Neural progenitor cell (in vitro differentiated cells): ENCODE results near the gene PADI1. TPM values are rescaled to one million over a fixed set of nuclear protein-coding genes. Genes with fewer than 3 reads are reported as not detected.

Experiments
- DNase-seq: peaks from one replicate; pipeline ENCODE4 v3.0.0-alpha.2; 2016; ENCODE audit warnings: low spot score
- H2AFZ ChIP-seq: fragments of 200-600 bp; sonication (generic); replicated peaks from 2 replicates; pipeline ENCODE4 v1.6.1; 2016; ENCODE audit warnings: antibody characterized with exemption
- H3F3A ChIP-seq: fragments of 200-600 bp; sonication (generic); 2 replicates; pipeline ENCODE4 v1.6.1; 2016; ENCODE audit warnings: antibody characterized with exemption, low read depth
- H3K27ac ChIP-seq: fragments of 200-600 bp; sonication (generic); 2 replicates; pipeline ENCODE4 v1.5.1; 2016; ENCODE audit warnings: mild to moderate bottlenecking
- H3K27me3 ChIP-seq: fragments of 200-600 bp; sonication (generic); 2 replicates; pipeline ENCODE4 v1.6.1; 2016; ENCODE audit warnings: mild to moderate bottlenecking, moderate library complexity
- H3K36me3 ChIP-seq: fragments of 200-600 bp; sonication (generic); 2 replicates; pipeline ENCODE4 v1.5.1; 2016
- H3K4me1 ChIP-seq: fragments of 200-600 bp; sonication (generic); 2 replicates; pipeline ENCODE4 v1.6.1; 2016; ENCODE audit warnings: mixed run types
- H3K4me2 ChIP-seq: fragments of 200-600 bp; sonication (generic); 2 replicates; pipeline ENCODE4 v1.6.1; 2016
- H3K4me3 ChIP-seq: fragments of 200-600 bp; sonication (generic); 2 replicates; pipeline ENCODE4 v1.5.1; 2016
- H3K79me2 ChIP-seq: fragments of 200-600 bp; sonication (generic); 2 replicates; pipeline ENCODE4 v1.6.1; 2016; ENCODE audit warnings: low read depth
- H3K9ac ChIP-seq: fragments of 200-600 bp; sonication (generic); 2 replicates; pipeline ENCODE4 v1.6.1; 2016
- H3K9me3 ChIP-seq: fragments of 200-600 bp; sonication (generic); 2 replicates; pipeline ENCODE4 v1.5.1; 2016; ENCODE audit warnings: low read depth
- H4K20me1 ChIP-seq: fragments of 200-600 bp; sonication (generic); 2 replicates; pipeline ENCODE4 v1.6.1; 2016; ENCODE audit warnings: low read depth
- H3K27ac Mint-ChIP-seq: 3 replicates; pipeline ENCODE4 v1.8.0; 2021; ENCODE audit warnings: mixed read lengths
- H3K27me3 Mint-ChIP-seq: 2 replicates; pipeline ENCODE4 v1.8.0; 2022; ENCODE audit warnings: low read depth, mild to moderate bottlenecking, inconsistent platforms, moderate library complexity, mixed read lengths; ENCODE audit not compliant: insufficient read depth
- H3K36me3 Mint-ChIP-seq: 3 replicates; pipeline ENCODE4 v1.8.0; 2021; ENCODE audit warnings: mixed read lengths
- H3K4me1 Mint-ChIP-seq: 3 replicates; pipeline ENCODE4 v1.8.0; 2021; ENCODE audit warnings: mixed read lengths
- H3K4me3 Mint-ChIP-seq: 3 replicates; pipeline ENCODE4 v1.8.0; 2021; ENCODE audit warnings: mild to moderate bottlenecking, moderate library complexity, mixed read lengths
- H3K9me3 Mint-ChIP-seq: 3 replicates; pipeline ENCODE4 v1.8.0; 2020; ENCODE audit warnings: mixed read lengths
- CTCF ChIP-seq: fragments of 200-600 bp; sonication (generic); IDR thresholded peaks from 2 replicates; pipeline ENCODE4 v1.5.1; 2017; ENCODE audit warnings: antibody characterized with exemption, mild to moderate bottlenecking
- EZH2 ChIP-seq: fragments of 200-600 bp; sonication (generic); IDR thresholded peaks from 2 replicates; pipeline ENCODE4 v1.6.1; 2017; ENCODE audit warnings: antibody characterized with exemption, mild to moderate bottlenecking, moderate library complexity
- EZH2phosphoT487 ChIP-seq: fragments of 200-600 bp; sonication (generic); IDR thresholded peaks from 2 replicates; pipeline ENCODE4 v1.6.1; 2017; ENCODE audit warnings: antibody characterized with exemption
- total RNA-seq: library from RNA; depleted of rRNA; stranded (reverse); fragments of >200 nt; gene quantifications from 2 replicates; pipeline ENCODE4 v1.2.3, GENCODE V29; 2015; ENCODE audit warnings: low replicate concordance

The PADI1 gene
- total RNA-seq, 1 donor from 2014 or later: 0.09 TPM

- no peak for TF ChIP-seq EZH2phosphoT487
- no peak for TF ChIP-seq CTCF
- TF ChIP-seq EZH2: no peak
- Mint-ChIP-seq H3K27me3 (peaks cover 9% of the 10 kb centered on the region), H3K36me3 (no peaks in the 10 kb centered on the region), H3K9me3 (no peaks in the 10 kb centered on the region), H3K27ac (no peak overlapping the region), H3K4me3 (no peak overlapping the region), H3K4me1 (peaks cover 1% of the 10 kb centered on the region)
- no peaks in the 10 kb centered on the region for H3K9me3 ChIP-seq
- no peak overlapping the region for H2AFZ ChIP-seq
- H3K9ac ChIP-seq: no peak overlapping the region
- no peaks in the 10 kb centered on the region for H3K4me1 ChIP-seq
- no peak for DNase-seq
- H3K4me3 ChIP-seq: no peak overlapping the region
- no peak overlapping the region for H3K27ac ChIP-seq
- no peak overlapping the region for H3K4me2 ChIP-seq
- no peaks in the 10 kb centered on the region for H3K27me3 ChIP-seq
- H4K20me1 ChIP-seq: no peaks in the 10 kb centered on the region
- no peaks in the 10 kb centered on the region for H3F3A ChIP-seq
- H3K79me2 ChIP-seq: no peaks in the 10 kb centered on the region
- H3K36me3 ChIP-seq: no peaks in the 10 kb centered on the region
These were observed 17.6 kb downstream of the PADI1 start for GRCh38 chr1:17222557-17222956.

- Histone ChIP-seq H4K20me1 (no peaks in the 10 kb centered on the region), H3K36me3 (no peaks in the 10 kb centered on the region), H3K9me3 (no peaks in the 10 kb centered on the region), H3K27ac (no peak overlapping the region), H3K27me3 (no peaks in the 10 kb centered on the region), H3K4me3 (no peak overlapping the region), H3K4me1 (no peaks in the 10 kb centered on the region), H3K4me2 (no peak overlapping the region), H3K9ac (no peak overlapping the region), H2AFZ (no peak overlapping the region), H3K79me2 (no peaks in the 10 kb centered on the region), H3F3A (no peaks in the 10 kb centered on the region)
- DNase-seq: no peak
- Mint-ChIP-seq H3K4me1 (peaks cover 3% of the 10 kb centered on the region), H3K9me3 (no peaks in the 10 kb centered on the region), H3K27ac (no peak overlapping the region), H3K4me3 (peak overlapping the region; percentile 50), H3K27me3 (peaks cover 10% of the 10 kb centered on the region), H3K36me3 (no peaks in the 10 kb centered on the region)
- TF ChIP-seq EZH2 (no peak), EZH2phosphoT487 (no peak), CTCF (no peak)
These were observed 19.5 kb downstream of the PADI1 start for GRCh38 chr1:17224434-17224833.

GRCh38 chr1:17225140-17225539, 20.2 kb downstream of the PADI1 start:
- Histone ChIP-seq H3K27ac (no peak overlapping the region), H3K9me3 (no peaks in the 10 kb centered on the region), H3K4me1 (no peaks in the 10 kb centered on the region), H3F3A (no peaks in the 10 kb centered on the region), H3K79me2 (no peaks in the 10 kb centered on the region), H3K4me3 (no peak overlapping the region), H3K9ac (no peak overlapping the region), H2AFZ (no peak overlapping the region), H3K27me3 (no peaks in the 10 kb centered on the region), H3K4me2 (no peak overlapping the region), H4K20me1 (no peaks in the 10 kb centered on the region), H3K36me3 (no peaks in the 10 kb centered on the region)
- H3K27me3 Mint-ChIP-seq: peaks cover 10% of the 10 kb centered on the region
- DNase-seq: no peak
- no peak overlapping the region for H3K27ac Mint-ChIP-seq
- no peaks in the 10 kb centered on the region for H3K9me3 Mint-ChIP-seq
- H3K36me3 Mint-ChIP-seq: no peaks in the 10 kb centered on the region
- peaks cover 3% of the 10 kb centered on the region for H3K4me1 Mint-ChIP-seq
- TF ChIP-seq CTCF: no peak
- H3K4me3 Mint-ChIP-seq: no peak overlapping the region
